Measurements from ENCODE around the gene SLC39A3. TPM values are rescaled to one million over a fixed set of nuclear protein-coding genes. Genes with fewer than 3 reads are reported as not detected.

Gene SLC39A3
- total RNA-seq, 1 experiment from 2014 or later: 28.6 TPM

DNA sequence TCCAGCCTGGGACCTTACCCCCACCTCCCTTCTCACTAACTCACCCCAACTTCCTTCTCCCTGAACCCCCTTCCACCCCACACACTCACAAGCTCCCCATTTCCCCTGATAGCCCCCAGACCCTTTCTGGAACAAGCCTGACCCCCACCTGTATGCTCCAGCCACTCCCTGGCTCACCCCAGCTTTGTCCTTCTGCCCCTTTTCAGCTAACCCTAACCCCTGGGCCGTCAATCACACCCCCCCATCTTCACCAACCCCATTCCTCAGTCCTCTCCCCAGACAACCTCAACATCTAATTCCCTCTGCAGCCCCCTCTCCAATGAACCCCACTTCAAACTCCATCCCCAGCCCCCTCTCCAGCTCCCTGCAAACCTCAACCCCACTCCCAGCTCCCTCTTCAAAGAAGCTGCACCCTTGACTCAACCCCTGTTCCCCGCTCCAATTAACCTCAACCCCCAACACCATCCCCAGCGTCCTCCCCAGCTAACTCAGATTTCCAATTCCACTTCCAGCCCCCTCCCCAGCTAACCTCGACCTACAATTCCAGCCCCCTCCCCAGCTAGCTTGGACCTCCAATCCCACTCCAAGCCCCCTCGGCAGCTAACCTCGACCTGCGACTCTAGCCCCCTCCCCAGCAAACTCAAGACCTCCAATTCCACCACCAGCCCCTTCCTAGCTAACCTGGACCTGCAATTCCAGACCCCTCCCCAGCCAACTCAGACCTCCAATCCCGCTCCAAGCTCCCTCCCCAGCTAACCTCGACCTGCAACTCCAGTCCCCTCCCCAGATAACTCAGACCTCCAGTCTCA, 38.3 kb downstream of the SLC39A3 start:
- H3K79me2 ChIP-seq (ENCODE audit: low read length): no peaks in the 10 kb centered on the region
- no peak overlapping the region for H2AFZ ChIP-seq (ENCODE audit: low read length)
- H3K27ac ChIP-seq (ENCODE audit: low read length): no peak overlapping the region

DNA sequence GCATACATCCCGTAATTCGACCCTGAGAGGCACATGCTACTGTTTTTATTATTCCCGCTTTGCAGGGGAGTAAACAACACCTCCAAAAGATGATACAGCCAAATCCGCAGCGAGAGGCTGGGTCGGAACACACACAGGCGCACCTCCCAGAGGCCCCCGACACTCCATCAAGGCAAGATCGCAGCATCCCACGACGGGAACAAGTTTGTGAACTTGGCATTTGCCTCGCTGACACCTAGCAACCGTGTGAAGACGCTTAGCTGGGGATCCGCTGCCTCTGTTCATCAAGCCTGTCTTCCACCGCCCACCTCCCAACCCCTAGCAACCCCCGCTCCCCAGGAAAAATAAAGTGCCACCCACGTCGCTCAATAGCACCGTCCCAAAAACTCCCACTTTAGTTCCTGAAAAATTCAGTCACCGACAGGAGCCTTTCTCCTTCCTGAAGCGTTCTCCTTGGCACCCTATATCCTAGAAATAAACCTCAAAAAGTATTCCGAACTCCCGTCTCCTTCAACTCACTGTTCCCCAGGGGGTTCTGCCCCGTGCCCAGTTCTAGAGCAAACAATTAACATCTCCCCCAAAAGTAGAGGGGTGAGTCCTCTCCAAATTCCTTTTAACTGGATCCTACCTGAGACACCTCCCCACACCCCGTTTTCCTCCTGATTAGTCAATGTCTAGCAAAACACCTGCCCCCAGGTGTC, 39.0 kb downstream of the SLC39A3 start:
- H3K27ac ChIP-seq (ENCODE audit: low read length): no peak overlapping the region
- H3K4me2 ChIP-seq (ENCODE audit: low read depth, low read length, poor library complexity, severe bottlenecking): no peak overlapping the region
- peaks cover 8% of the 10 kb centered on the region for H3K4me1 ChIP-seq (ENCODE audit: low read length)
- no peaks in the 10 kb centered on the region for H3K9me2 ChIP-seq (replicated peaks; ENCODE audit: insufficient read depth, low read length)
- H3K36me3 ChIP-seq (ENCODE audit: insufficient read depth, low read length): no peaks in the 10 kb centered on the region
- H3K9me3 ChIP-seq (ENCODE audit: low read length): no peaks in the 10 kb centered on the region
- H3K9ac ChIP-seq (ENCODE audit: low read length): no peak overlapping the region
- no peak overlapping the region for H3K4me3 ChIP-seq (ENCODE audit: low read length)
- DNase-seq: no peak
- H2AFZ ChIP-seq (ENCODE audit: low read length): no peak overlapping the region
- no peaks in the 10 kb centered on the region for H4K20me1 ChIP-seq (ENCODE audit: insufficient read depth, low read depth, low read length)
- H3K27me3 ChIP-seq (ENCODE audit: low read length): no peaks in the 10 kb centered on the region
- H3K79me2 ChIP-seq (ENCODE audit: low read length): no peaks in the 10 kb centered on the region

More for the DNA sequence above, 38.3 kb downstream of the SLC39A3 start:
- H3K27me3 ChIP-seq (ENCODE audit: low read length): no peaks in the 10 kb centered on the region
- peaks cover 8% of the 10 kb centered on the region for H3K4me1 ChIP-seq (ENCODE audit: low read length)
- H4K20me1 ChIP-seq (ENCODE audit: insufficient read depth, low read depth, low read length): no peaks in the 10 kb centered on the region
- no peak overlapping the region; the same call in 1 of the 2 replicates for H3K4me3 ChIP-seq (ENCODE audit: low read length)
- no peaks in the 10 kb centered on the region for H3K9me2 ChIP-seq (replicated peaks; ENCODE audit: insufficient read depth, low read length)
- H3K9ac ChIP-seq (ENCODE audit: low read length): peak overlapping the region; percentile 64; the same call in 1 of the 2 replicates
- no peaks in the 10 kb centered on the region for H3K36me3 ChIP-seq (ENCODE audit: insufficient read depth, low read length)
- peak overlapping the region; percentile 58 for H3K4me2 ChIP-seq (ENCODE audit: low read depth, low read length, poor library complexity, severe bottlenecking)
- DNase-seq: no peak
- H3K9me3 ChIP-seq (ENCODE audit: low read length): no peaks in the 10 kb centered on the region

DNA sequence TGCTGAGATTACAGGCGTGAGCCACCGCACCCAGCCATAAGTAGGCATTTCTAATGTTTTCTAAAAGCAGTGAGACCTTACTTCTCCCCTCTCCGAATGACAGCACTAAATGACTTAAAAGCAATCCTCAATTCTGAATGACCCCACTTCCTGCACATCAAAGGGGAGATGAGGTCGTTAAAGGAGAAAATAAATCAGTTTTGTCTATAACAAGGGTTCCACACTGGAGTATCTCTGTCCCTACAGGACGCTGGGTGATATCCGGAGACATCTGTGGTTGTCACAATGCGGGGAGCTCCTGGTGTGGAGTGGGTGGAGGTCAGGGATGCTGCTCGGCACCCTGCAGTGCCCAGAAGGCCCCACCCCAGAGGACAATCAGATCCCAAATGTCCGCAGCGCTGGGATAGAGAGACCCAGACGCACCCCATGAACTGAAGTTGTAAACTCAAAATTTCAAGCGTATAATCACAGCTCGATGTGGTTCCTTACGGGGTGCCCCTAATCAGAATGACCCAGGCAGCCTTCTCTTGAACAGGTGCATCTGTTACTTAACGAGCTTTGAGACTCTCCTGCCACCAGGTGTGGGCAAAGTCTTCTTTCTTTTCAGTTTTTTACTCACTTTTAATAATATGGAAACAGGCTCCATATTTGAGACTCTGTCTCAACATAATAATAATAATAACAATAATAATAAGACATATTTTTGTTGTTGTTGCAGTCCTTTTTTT, 40.2 kb downstream of the SLC39A3 start:
- DNase-seq: no peak
- H3K4me3 ChIP-seq (ENCODE audit: low read length): no peak overlapping the region

DNA sequence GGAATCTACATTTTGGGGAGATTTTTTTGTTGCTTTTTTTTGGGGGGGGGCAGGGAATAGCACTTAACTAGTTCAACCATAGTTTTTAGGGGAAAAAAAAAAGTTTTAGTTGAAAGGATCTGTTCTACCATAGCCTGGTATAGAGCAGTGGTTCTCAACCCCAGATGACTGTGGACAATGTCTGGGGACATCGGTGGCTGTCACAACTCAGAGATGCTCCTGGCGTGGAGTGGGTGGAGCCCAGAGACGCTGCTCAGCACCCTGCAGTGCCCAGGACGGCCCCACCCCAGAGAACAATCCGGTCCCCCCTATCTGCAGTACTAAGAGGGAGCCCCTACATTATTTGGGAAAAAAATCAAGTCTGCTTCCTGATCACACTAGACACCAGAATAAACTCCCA, 45.6 kb downstream of the SLC39A3 start:
- Histone ChIP-seq H3K4me2 (ENCODE audit: low read depth, low read length, poor library complexity, severe bottlenecking) (no peak overlapping the region), H3K36me3 (ENCODE audit: insufficient read depth, low read length) (no peaks in the 10 kb centered on the region), H3K9me3 (ENCODE audit: low read length) (no peaks in the 10 kb centered on the region), H3K27me3 (ENCODE audit: low read length) (no peaks in the 10 kb centered on the region), H3K4me3 (ENCODE audit: low read length) (no peak overlapping the region), H3K79me2 (ENCODE audit: low read length) (no peaks in the 10 kb centered on the region), H4K20me1 (ENCODE audit: insufficient read depth, low read depth, low read length) (no peaks in the 10 kb centered on the region), H2AFZ (ENCODE audit: low read length) (no peak overlapping the region), H3K27ac (ENCODE audit: low read length) (no peak overlapping the region), H3K9me2 (replicated peaks; ENCODE audit: insufficient read depth, low read length) (no peaks in the 10 kb centered on the region), H3K4me1 (ENCODE audit: low read length) (peaks cover 16% of the 10 kb centered on the region), H3K9ac (ENCODE audit: low read length) (no peak overlapping the region)
- DNase-seq: no peak

More for the DNA sequence above, 40.2 kb downstream of the SLC39A3 start:
- Histone ChIP-seq H4K20me1 (ENCODE audit: insufficient read depth, low read depth, low read length) (no peaks in the 10 kb centered on the region), H2AFZ (ENCODE audit: low read length) (no peak overlapping the region), H3K27me3 (ENCODE audit: low read length) (no peaks in the 10 kb centered on the region), H3K36me3 (ENCODE audit: insufficient read depth, low read length) (no peaks in the 10 kb centered on the region), H3K79me2 (ENCODE audit: low read length) (no peaks in the 10 kb centered on the region), H3K4me1 (ENCODE audit: low read length) (peaks cover 8% of the 10 kb centered on the region), H3K27ac (ENCODE audit: low read length) (no peak overlapping the region), H3K9me3 (ENCODE audit: low read length) (no peaks in the 10 kb centered on the region), H3K4me2 (ENCODE audit: low read depth, low read length, poor library complexity, severe bottlenecking) (no peak overlapping the region), H3K9ac (ENCODE audit: low read length) (no peak overlapping the region), H3K9me2 (replicated peaks; ENCODE audit: insufficient read depth, low read length) (no peaks in the 10 kb centered on the region)

DNA sequence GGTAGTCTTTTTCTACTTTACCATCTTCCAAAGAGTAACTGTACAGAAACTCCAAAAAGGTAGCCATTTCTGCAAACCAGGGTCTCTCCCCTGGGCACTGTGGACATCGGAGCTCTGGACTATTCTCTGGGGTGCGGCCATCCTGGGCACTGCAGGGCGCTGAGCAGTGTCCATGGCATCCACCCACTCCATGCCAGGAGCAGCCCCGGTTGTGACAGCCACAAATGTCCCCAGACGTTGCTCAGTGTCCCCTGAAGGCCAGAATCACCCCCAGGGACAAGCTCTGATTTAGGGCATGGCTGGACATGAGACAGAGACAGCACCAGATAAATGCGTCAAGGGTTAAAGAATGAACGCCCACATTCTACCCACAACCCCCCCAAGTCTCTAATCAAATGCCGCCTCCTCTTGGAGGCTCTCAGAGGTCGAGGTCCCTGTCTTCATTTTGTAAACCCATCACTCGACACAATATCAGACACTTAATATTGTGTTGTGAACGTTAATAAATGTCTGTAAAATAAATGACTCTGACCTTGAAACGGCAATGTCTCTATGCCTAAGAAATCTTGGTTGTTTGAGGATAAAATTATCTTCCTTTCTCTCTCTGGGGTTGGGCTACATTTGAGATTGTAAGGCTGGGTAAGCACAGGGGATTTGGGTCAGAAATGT, 46.2 kb downstream of the SLC39A3 start:
- Histone ChIP-seq H3K27me3 (ENCODE audit: low read length) (no peaks in the 10 kb centered on the region), H3K9me3 (ENCODE audit: low read length) (no peaks in the 10 kb centered on the region), H3K4me1 (ENCODE audit: low read length) (peaks cover 12% of the 10 kb centered on the region), H3K9ac (ENCODE audit: low read length) (no peak overlapping the region), H3K27ac (ENCODE audit: low read length) (no peak overlapping the region), H3K79me2 (ENCODE audit: low read length) (no peaks in the 10 kb centered on the region), H3K36me3 (ENCODE audit: insufficient read depth, low read length) (no peaks in the 10 kb centered on the region), H3K4me2 (ENCODE audit: low read depth, low read length, poor library complexity, severe bottlenecking) (no peak overlapping the region), H3K4me3 (ENCODE audit: low read length) (no peak overlapping the region), H2AFZ (ENCODE audit: low read length) (no peak overlapping the region), H3K9me2 (replicated peaks; ENCODE audit: insufficient read depth, low read length) (no peaks in the 10 kb centered on the region), H4K20me1 (ENCODE audit: insufficient read depth, low read depth, low read length) (no peaks in the 10 kb centered on the region)
- DNase-seq: no peak

DNA sequence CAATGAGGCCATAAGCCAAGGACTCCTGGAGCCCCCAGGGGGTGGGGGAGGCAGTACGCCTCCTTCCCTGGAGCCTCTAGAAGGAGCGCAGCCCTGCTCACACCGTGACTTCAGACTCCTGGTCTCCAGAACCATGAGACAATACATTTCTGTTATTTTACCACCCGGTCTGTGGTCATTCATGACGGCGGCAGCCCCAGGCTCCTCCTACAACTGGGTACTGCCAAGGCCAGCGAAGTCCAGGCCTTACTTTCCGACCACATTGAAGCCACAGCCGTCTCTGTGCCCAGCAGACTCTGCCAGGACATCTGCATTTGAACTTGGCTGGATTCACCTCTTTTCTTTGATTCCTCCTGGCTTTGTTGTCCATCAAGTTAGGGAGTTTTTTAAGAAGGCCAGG, 47.9 kb downstream of the SLC39A3 start:
- Histone ChIP-seq H3K27ac (ENCODE audit: low read length) (no peak overlapping the region), H3K79me2 (ENCODE audit: low read length) (no peaks in the 10 kb centered on the region), H3K4me2 (ENCODE audit: low read depth, low read length, poor library complexity, severe bottlenecking) (no peak overlapping the region), H4K20me1 (ENCODE audit: insufficient read depth, low read depth, low read length) (no peaks in the 10 kb centered on the region), H3K9ac (ENCODE audit: low read length) (no peak overlapping the region), H2AFZ (ENCODE audit: low read length) (no peak overlapping the region), H3K4me3 (ENCODE audit: low read length) (no peak overlapping the region), H3K36me3 (ENCODE audit: insufficient read depth, low read length) (no peaks in the 10 kb centered on the region), H3K9me3 (ENCODE audit: low read length) (no peaks in the 10 kb centered on the region), H3K4me1 (ENCODE audit: low read length) (peaks cover 8% of the 10 kb centered on the region; the same call in 1 of the 2 replicates), H3K9me2 (replicated peaks; ENCODE audit: insufficient read depth, low read length) (no peaks in the 10 kb centered on the region), H3K27me3 (ENCODE audit: low read length) (no peaks in the 10 kb centered on the region)
- no peak for DNase-seq

DNA sequence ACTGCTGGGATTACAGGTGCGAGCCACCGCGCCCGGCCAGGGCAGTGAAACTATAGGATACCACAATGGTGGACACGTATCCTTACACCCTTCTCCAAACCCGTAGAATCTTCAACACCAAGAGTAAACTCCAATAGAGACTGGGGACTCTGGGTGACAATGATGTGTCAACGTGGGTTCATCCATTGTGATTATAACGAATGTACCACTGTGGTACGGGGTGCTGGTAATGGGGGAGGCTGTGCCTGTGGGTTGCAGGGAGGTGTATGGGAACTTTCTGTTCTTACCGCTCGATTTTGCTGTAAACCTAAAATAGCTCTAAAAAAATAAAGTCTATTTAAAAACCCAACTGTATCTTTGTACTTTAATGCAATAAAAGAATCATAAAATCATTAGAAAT, 49.0 kb downstream of the SLC39A3 start:
- Histone ChIP-seq H3K4me2 (ENCODE audit: low read depth, low read length, poor library complexity, severe bottlenecking) (no peak overlapping the region), H3K27ac (ENCODE audit: low read length) (no peak overlapping the region), H3K9me3 (ENCODE audit: low read length) (no peaks in the 10 kb centered on the region), H3K27me3 (ENCODE audit: low read length) (no peaks in the 10 kb centered on the region), H3K36me3 (ENCODE audit: insufficient read depth, low read length) (no peaks in the 10 kb centered on the region), H4K20me1 (ENCODE audit: insufficient read depth, low read depth, low read length) (no peaks in the 10 kb centered on the region), H3K4me3 (ENCODE audit: low read length) (no peak overlapping the region), H3K4me1 (ENCODE audit: low read length) (peaks cover 8% of the 10 kb centered on the region; the same call in 1 of the 2 replicates), H3K9ac (ENCODE audit: low read length) (no peak overlapping the region), H2AFZ (ENCODE audit: low read length) (no peak overlapping the region), H3K79me2 (ENCODE audit: low read length) (no peaks in the 10 kb centered on the region), H3K9me2 (replicated peaks; ENCODE audit: insufficient read depth, low read length) (no peaks in the 10 kb centered on the region)
- DNase-seq: no peak

All from Karpas-422 (cell line).